GM10266 (cell line): ENCODE data around the gene TP53.

Experiments
- DNase-seq: peaks from one replicate; pipeline ENCODE4 v3.0.0; 2012; ENCODE audit errors: extremely low spot score
- TF ChIP-seq, protein P1 (sequence below): IDR thresholded peaks from 2 replicates; pipeline ENCODE4 v1.5.1; 2012; ENCODE audit warnings: mild to moderate bottlenecking, low read depth; ENCODE audit not compliant: control insufficient read depth, insufficient read depth; ENCODE audit errors: missing control alignments

The TP53 gene

DNA sequence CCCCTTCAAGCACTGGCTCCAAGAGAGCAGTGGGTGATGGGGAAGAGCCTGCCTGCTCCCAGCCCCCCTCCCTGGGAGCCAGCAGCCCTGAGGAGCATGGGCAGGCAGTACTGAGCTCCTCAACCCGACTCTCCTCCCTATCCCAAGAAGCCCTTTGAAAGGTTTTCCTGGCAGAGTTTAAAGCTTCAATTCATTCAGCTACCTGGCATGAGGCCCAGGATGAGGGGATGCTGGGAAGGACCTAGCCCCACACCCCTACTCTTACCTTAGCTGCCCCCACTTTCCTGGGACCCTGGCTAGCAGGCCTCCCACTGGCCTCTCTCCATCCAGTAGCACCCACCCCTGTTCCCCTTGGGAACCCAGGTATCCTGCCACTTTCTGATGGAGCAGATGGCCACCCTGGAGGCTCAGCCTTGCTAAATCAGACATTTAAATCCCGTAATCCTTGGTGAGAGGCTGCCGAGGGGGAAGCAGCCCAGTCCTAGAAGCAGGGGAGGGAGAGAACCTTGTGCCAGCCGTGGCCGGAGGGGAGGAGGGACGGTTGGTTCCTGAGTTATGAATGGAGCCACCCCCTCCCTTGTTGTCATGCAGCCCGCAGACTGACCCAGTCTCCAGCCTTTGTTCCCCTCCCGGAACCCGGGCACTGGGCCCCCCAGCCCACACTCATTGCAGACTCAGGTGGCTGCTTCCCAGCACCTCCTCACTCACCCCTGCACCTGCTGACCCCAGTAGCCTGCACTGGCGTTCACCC, 19.5 kb downstream of the TP53 start:
- DNase-seq = no peak
- TF ChIP-seq, protein P1, sequence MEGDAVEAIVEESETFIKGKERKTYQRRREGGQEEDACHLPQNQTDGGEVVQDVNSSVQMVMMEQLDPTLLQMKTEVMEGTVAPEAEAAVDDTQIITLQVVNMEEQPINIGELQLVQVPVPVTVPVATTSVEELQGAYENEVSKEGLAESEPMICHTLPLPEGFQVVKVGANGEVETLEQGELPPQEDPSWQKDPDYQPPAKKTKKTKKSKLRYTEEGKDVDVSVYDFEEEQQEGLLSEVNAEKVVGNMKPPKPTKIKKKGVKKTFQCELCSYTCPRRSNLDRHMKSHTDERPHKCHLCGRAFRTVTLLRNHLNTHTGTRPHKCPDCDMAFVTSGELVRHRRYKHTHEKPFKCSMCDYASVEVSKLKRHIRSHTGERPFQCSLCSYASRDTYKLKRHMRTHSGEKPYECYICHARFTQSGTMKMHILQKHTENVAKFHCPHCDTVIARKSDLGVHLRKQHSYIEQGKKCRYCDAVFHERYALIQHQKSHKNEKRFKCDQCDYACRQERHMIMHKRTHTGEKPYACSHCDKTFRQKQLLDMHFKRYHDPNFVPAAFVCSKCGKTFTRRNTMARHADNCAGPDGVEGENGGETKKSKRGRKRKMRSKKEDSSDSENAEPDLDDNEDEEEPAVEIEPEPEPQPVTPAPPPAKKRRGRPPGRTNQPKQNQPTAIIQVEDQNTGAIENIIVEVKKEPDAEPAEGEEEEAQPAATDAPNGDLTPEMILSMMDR = no peak

DNA sequence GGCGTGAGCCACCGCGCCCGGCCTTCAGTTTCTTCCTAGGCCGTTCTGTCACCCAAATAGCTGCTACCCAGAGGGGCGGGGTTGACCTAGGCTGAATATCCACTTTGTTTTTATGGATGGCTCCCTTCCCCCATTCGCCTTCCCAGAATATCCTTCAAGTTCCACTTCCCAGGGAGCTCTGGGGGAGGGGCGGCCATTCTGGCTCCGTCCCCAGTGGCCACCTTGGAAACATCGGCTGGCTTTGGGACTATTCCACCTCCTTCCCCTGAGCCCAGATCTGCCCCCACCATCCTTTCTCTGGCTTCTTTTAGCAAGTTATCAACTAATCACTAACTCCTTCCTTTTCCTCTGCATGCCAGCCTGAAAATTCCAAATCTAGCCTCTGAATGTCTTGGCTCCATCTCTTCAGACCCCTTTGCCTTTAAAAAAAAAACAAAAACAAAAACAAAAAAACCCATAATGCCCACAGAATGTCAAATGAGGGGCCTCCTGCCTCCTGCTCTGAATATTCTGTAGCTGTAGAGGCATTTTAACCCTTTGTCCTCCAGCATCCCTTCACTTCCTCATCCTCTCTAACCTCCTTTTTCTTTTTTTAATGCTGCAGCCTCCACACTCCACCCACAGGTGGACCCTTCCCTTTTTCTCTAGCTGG, 30.2 kb downstream of the TP53 start:
- TF ChIP-seq, protein P1 = no peak
- no peak for DNase-seq

DNA sequence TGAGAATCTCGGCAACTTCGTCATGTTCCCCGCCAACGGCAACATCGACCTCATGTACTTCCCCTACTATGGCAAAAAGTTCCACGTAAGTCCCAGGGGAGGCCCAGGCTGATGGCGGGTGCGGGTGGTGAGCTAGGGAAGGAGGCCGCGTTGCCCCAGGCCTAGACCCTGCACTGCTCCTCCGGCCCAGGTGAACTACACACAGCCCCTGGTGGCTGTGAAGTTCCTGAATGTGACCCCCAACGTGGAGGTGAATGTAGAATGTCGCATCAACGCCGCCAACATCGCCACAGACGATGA, 31.8 kb downstream of the TP53 start:
- TF ChIP-seq, protein P1 = no peak
- DNase-seq = no peak

GRCh38 chr17:7654832-7655540, 32.3 kb downstream of the TP53 start:
- TF ChIP-seq, protein P1 = no peak
- DNase-seq = no peak

GRCh38 chr17:7652388-7653356, 34.6 kb downstream of the TP53 start:
- no peak for DNase-seq
- TF ChIP-seq, protein P1 = no peak

- DNase-seq = no peak
- TF ChIP-seq, protein P1 = no peak
Observed at GRCh38 chr17:7651665-7652387, 35.5 kb downstream of the TP53 start.
